Neural cell (in vitro differentiated cells): ENCODE results near the gene HOXD8. TPM values are rescaled to one million over a fixed set of nuclear protein-coding genes. Genes with fewer than 3 reads are reported as not detected.

Experiments
- H2AFZ ChIP-seq: fragments of 200-600, 300-800 bp; sonication (generic), shearing (Covaris generic); 2 replicates; pipeline ENCODE4 v1.6.0; 2014; ENCODE audit warnings: low read depth, mild to moderate bottlenecking, antibody characterized with exemption, low read length, moderate library complexity
- H3F3A ChIP-seq: fragments of 200-600 bp; shearing (Covaris generic); 2 replicates; pipeline ENCODE4 v1.6.1; 2016; ENCODE audit warnings: mild to moderate bottlenecking, moderate library complexity, mixed read lengths, antibody characterized with exemption, low read length; ENCODE audit not compliant: insufficient read depth, poor library complexity, severe bottlenecking
- H3K27ac ChIP-seq: fragments of 200-600, 300-800 bp; sonication (generic), shearing (Covaris generic); 2 replicates; pipeline ENCODE4 v1.5.1; 2014; ENCODE audit warnings: mild to moderate bottlenecking, low read length, moderate library complexity
- H3K27me3 ChIP-seq: fragments of 300-800, 200-600 bp; sonication (generic), shearing (Covaris generic); 2 replicates; pipeline ENCODE4 v1.6.0; 2014; ENCODE audit warnings: mild to moderate bottlenecking, low read depth, low read length, moderate library complexity; ENCODE audit not compliant: insufficient read depth
- H3K36me3 ChIP-seq: fragments of 300-800, 200-600 bp; sonication (generic), shearing (Covaris generic); 2 replicates; pipeline ENCODE4 v1.5.1; 2014; ENCODE audit warnings: mild to moderate bottlenecking, antibody characterized with exemption, low read length, moderate library complexity; ENCODE audit not compliant: insufficient read depth
- H3K4me2 ChIP-seq: fragments of 300-800, 200-600 bp; sonication (generic), shearing (Covaris generic); 2 replicates; pipeline ENCODE4 v1.6.0; 2014; ENCODE audit warnings: mild to moderate bottlenecking, low read length
- H3K4me3 ChIP-seq: fragments of 300-800, 200-600 bp; sonication (generic), shearing (Covaris generic); 2 replicates; pipeline ENCODE4 v1.5.1; 2014; ENCODE audit warnings: mild to moderate bottlenecking, low read length, moderate library complexity
- H3K79me2 ChIP-seq: fragments of 200-600 bp; shearing (Covaris generic); replicated peaks from 2 replicates; pipeline ENCODE4 v1.6.0; 2014; ENCODE audit warnings: mild to moderate bottlenecking, low read length, moderate library complexity; ENCODE audit not compliant: insufficient read depth
- H3K9ac ChIP-seq: fragments of 300-800, 200-600 bp; sonication (generic), shearing (Covaris generic); 2 replicates; pipeline ENCODE4 v1.6.1; 2016; ENCODE audit warnings: mild to moderate bottlenecking, low read length, mixed read lengths
- H3K9me2 ChIP-seq: fragments of 200-600 bp; shearing (Covaris generic); 2 replicates; pipeline ENCODE4 v1.6.1; 2016; ENCODE audit warnings: mild to moderate bottlenecking, low read length, mixed read lengths; ENCODE audit not compliant: insufficient read depth
- H3K9me3 ChIP-seq: fragments of 200-600, 300-800 bp; sonication (generic), shearing (Covaris generic); 2 replicates; pipeline ENCODE4 v1.6.1; 2016; ENCODE audit warnings: mild to moderate bottlenecking, mixed run types, low read length, moderate library complexity, mixed read lengths
- H4K20me1 ChIP-seq: fragments of 200-600 bp; shearing (Covaris generic); 2 replicates; pipeline ENCODE4 v1.6.1; 2016; ENCODE audit warnings: mild to moderate bottlenecking, mixed run types; ENCODE audit not compliant: insufficient read depth
- CTCF ChIP-seq: fragments of 450-650 bp; IDR thresholded peaks from 2 replicates; pipeline ENCODE4 v1.5.1; 2014; ENCODE audit warnings: antibody characterized with exemption, mild to moderate bottlenecking, moderate library complexity; ENCODE audit not compliant: poor library complexity, severe bottlenecking
- EP300 ChIP-seq: fragments of 450-650 bp; conservative IDR thresholded peaks from 2 replicates; pipeline ENCODE4 v1.6.1; 2014; ENCODE audit warnings: antibody characterized with exemption, mild to moderate bottlenecking, moderate library complexity; ENCODE audit not compliant: poor library complexity, severe bottlenecking
- EZH2 ChIP-seq: fragments of 200-600, 300-800 bp; shearing (Covaris generic), sonication (generic); IDR thresholded peaks from 2 replicates; pipeline ENCODE4 v1.6.1; 2014; ENCODE audit warnings: antibody characterized with exemption, low read length, borderline replicate concordance, mild to moderate bottlenecking; ENCODE audit not compliant: insufficient read depth, poor library complexity, severe bottlenecking
- MXI1 ChIP-seq: fragments of 450-650 bp; conservative IDR thresholded peaks from 2 replicates; pipeline ENCODE4 v1.6.1; 2014; ENCODE audit warnings: antibody characterized with exemption, mild to moderate bottlenecking; ENCODE audit not compliant: poor library complexity, severe bottlenecking
- POLR2AphosphoS5 ChIP-seq: IDR thresholded peaks from 2 replicates; pipeline ENCODE4 v1.6.1; 2012
- RAD21 ChIP-seq: fragments of 450-650 bp; conservative IDR thresholded peaks from 2 replicates; pipeline ENCODE4 v1.6.1; 2014; ENCODE audit warnings: antibody characterized with exemption, mild to moderate bottlenecking, moderate library complexity
- SMC3 ChIP-seq: fragments of 450-650 bp; conservative IDR thresholded peaks from 2 replicates; pipeline ENCODE4 v1.6.1; 2014; ENCODE audit warnings: antibody characterized with exemption, mild to moderate bottlenecking, moderate library complexity; ENCODE audit not compliant: poor library complexity
- TAF1 ChIP-seq: IDR thresholded peaks from 2 replicates; pipeline ENCODE4 v1.6.1; 2012; ENCODE audit warnings: low read depth
- polyA plus RNA-seq: library from polyadenylated mRNA; depleted of rRNA; stranded (reverse); fragments of >200 nt; gene quantifications from 2 replicates; pipeline ENCODE4 v1.2.3, GENCODE V29; 2014
- TF ChIP-seq, protein P1 (sequence below): IDR thresholded peaks from 2 replicates; pipeline ENCODE4 v1.6.1; 2012; ENCODE audit warnings: borderline replicate concordance

Gene HOXD8
- polyA plus RNA-seq, 1 donor from 2014 or later = not detected

DNA sequence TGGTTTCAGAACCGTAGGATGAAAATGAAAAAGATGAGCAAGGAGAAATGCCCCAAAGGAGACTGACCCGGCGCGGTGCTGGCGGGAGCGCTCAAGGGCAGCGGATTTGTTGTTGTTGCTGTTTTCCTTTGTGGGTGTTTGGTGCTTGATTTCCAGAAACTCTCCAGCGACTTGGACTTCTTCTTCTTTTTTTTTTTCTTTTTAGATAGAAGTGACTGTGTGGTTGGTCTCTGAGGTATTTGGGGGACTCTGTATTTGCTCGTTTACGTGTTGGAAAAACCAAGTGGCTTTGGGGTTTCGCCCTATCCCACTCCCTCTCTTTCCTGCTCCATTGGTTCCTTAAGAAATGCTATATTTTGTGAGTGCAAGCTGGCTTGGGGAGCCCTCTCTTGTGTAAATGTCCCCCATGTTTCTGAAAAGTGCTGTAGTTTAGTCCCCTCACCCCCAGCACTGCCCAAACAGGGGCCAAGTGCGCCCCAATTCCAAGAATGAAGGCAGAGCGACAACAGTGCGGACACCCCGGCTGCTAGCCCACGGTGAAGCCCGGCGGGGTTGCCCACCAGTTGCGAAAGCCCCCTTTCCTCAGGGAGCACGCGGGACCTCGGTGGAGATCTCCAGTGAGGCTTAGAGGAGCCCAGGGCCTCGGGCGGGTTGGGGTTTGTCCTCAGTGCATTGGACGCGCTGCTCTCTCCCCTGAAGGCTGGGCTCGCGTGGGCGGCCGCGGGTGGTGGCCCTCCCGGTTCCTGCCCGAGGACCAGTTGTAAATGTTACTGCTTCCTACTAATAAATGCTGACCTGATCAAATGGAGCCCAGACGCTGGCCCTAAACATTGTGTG is 5.2 kb upstream of the HOXD8 start:
- no peak overlapping the region for H2AFZ ChIP-seq
- no peaks in the 10 kb centered on the region for H4K20me1 ChIP-seq
- no peaks in the 10 kb centered on the region for H3K36me3 ChIP-seq
- no peaks in the 10 kb centered on the region for H3K9me3 ChIP-seq
- H3K27me3 ChIP-seq = peaks cover 100% of the 10 kb centered on the region
- H3K9ac ChIP-seq = no peak overlapping the region
- H3K27ac ChIP-seq = no peak overlapping the region
- H3K79me2 ChIP-seq = no peaks in the 10 kb centered on the region
- no peaks in the 10 kb centered on the region for H3F3A ChIP-seq
- H3K4me3 ChIP-seq = no peak overlapping the region
- H3K9me2 ChIP-seq = no peaks in the 10 kb centered on the region
- no peak overlapping the region for H3K4me2 ChIP-seq
- TF ChIP-seq EZH2 (peak; percentile 22), TAF1 (no peak)

- Histone ChIP-seq H3K4me2 (no peak overlapping the region), H3K9me3 (no peaks in the 10 kb centered on the region), H3K9me2 (no peaks in the 10 kb centered on the region), H3K9ac (no peak overlapping the region), H3K27me3 (peaks cover 97% of the 10 kb centered on the region), H2AFZ (no peak overlapping the region), H3K27ac (no peak overlapping the region), H3K79me2 (no peaks in the 10 kb centered on the region), H3K4me3 (no peak overlapping the region), H3K36me3 (no peaks in the 10 kb centered on the region), H3F3A (no peaks in the 10 kb centered on the region), H4K20me1 (no peaks in the 10 kb centered on the region)
- TF ChIP-seq MXI1 = no peak
- TF ChIP-seq CTCF = no peak
- no peak for TF ChIP-seq SMC3
- TF ChIP-seq EP300 = no peak
- no peak for TF ChIP-seq TAF1
- TF ChIP-seq, protein P1, sequence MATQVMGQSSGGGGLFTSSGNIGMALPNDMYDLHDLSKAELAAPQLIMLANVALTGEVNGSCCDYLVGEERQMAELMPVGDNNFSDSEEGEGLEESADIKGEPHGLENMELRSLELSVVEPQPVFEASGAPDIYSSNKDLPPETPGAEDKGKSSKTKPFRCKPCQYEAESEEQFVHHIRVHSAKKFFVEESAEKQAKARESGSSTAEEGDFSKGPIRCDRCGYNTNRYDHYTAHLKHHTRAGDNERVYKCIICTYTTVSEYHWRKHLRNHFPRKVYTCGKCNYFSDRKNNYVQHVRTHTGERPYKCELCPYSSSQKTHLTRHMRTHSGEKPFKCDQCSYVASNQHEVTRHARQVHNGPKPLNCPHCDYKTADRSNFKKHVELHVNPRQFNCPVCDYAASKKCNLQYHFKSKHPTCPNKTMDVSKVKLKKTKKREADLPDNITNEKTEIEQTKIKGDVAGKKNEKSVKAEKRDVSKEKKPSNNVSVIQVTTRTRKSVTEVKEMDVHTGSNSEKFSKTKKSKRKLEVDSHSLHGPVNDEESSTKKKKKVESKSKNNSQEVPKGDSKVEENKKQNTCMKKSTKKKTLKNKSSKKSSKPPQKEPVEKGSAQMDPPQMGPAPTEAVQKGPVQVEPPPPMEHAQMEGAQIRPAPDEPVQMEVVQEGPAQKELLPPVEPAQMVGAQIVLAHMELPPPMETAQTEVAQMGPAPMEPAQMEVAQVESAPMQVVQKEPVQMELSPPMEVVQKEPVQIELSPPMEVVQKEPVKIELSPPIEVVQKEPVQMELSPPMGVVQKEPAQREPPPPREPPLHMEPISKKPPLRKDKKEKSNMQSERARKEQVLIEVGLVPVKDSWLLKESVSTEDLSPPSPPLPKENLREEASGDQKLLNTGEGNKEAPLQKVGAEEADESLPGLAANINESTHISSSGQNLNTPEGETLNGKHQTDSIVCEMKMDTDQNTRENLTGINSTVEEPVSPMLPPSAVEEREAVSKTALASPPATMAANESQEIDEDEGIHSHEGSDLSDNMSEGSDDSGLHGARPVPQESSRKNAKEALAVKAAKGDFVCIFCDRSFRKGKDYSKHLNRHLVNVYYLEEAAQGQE = no peak
- no peak for TF ChIP-seq EZH2
- no peak for TF ChIP-seq POLR2AphosphoS5
- no peak for TF ChIP-seq RAD21
Measured at GRCh38 chr2:176124947-176125771, 4.3 kb upstream of the HOXD8 start.
